Activated naive CD8-positive, alpha-beta T cell treated with anti-CD3 and anti-CD28 coated beads, Interleukin-2, amount 50 U/mL, for 16 hours (primary cell): Measurements from ENCODE around the gene SEMA3D.

Experiments used
- DNase-seq: peaks from one replicate; pipeline ENCODE4 v3.0.0-alpha.2; 2020; ENCODE audit warnings: low read depth, low spot score

The SEMA3D gene

DNA sequence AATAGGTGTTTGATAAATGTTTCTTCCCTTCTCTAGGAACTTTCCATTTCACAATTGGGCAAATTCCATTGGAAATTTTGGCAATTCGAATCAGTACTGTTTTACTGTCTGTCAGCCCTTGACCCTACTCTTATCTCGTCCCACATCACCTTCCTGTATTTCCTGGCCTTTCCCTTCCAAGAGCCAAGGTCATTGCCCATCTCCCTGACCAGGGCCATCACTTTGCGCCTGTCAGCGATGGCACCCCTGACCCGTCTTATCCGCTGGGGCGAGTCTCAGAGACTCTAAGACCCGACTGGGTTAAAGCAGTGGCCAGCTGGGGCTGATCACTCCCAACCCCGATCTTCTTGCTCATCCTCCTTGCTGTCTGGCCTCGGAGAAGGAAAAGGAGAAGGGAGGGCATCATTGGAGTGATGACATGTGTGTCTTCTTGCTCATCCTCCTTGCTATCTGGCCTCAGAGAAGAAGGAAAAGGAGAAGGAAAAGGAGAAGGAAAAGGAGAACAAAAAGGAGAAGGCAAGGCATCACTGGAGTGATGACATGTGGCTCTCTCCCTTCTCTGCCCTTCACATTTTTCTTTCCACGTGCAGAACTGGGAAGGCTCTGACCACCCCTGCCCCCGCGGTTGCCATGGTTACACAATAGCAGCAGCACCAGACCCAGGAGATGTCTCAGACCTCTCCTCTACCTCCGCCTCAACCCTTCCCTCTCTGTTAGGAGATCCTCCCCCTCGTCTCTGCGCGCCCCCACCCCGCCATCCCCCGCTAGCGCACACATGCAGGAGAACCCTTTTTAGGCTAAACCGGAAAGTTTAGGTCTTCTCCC is 2.0 kb downstream of the SEMA3D start:
- no peak for DNase-seq

DNA sequence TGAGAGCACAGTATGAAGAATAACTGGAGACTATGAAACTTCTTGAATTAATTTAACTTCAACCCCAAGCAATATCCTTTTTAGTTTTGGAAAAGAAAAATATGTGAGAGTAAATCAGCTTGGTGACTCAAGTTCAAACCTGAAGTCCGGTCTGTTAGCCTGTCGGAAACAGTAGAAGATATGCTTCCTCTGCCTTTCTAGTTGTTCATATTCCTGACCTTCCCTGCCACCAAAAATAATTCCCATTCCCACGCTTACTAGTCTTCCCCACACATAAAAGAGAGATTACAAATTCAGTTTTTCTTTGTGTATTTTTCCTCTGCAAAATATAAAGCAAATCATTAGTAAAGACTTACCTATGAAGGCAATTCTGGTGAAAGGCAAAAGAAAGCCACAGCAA is 3.6 kb downstream of the SEMA3D start:
- no peak for DNase-seq

DNA sequence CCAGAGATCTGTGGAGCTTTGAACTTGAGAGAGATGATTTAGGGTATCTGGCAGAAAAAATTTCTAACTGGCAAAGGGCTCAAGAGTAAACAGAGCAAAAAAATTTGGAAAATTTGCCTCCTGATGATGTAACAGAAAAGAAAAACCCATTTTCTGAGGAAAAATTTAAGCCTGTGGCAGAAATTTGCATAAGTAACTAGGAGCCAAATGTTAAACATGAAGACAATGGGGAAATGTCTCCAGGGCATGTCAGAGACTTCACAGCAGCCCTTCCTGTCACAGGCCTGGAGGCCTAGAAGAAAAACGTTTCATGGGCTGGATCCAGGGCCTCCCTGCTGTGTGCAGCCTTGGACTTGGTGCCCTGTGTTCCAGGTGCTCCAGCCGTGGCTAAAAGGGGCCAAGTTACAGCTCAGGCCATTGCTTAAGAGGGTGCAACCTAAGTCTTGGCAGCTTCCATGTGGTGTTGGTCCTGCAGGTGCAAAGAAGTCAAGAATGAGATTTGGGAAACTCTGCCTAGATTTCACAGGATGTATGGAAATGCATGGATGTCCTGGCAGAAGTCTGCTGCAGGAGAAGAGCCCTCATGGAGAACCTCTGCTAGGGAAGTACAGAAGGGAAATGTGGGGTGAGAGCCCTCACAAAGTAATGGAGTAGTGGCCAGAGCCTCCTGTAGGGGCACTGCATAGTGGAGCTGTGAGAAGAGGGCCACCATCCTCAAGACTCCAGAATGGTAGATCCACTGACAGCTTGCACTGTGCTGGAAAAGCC is 8.1 kb downstream of the SEMA3D start:
- no peak for DNase-seq

DNA sequence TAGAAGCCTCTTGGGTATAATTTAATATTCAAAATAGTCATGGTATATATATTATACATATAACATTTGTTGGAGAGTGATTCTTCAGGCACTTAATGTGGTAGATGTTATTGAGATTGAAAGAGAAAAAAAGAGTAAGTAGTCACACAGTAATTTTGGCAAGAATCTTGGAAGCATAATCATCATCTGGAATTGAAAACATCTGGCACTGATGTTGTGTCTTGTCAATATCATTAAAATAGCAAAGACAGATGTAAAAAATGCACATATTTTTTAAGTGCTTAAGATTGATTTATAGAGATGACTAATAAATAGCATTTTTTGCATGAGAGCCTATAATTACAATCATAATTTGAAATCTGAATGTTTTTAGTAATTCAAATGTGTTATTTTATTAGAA is 9.5 kb downstream of the SEMA3D start:
- DNase-seq, result no peak

DNA sequence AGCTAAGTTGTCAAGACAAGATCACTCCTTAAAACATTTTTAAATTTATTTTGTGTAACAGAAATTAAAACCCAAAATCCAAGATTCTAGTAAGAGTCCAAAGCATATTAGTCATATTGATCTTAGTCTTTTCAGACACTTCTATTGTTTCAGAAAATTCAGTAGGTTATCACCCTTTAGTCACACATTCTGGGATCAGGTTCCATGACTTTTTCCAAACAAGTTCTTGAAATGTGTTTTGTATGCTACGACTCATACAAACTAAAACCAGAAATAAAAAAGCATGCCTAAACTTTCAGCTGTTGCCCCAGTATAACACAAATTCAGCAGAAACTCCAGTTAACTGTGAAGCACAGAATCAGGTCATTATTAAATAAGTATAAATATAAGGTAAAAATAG is 10.7 kb downstream of the SEMA3D start:
- no peak for DNase-seq

DNA sequence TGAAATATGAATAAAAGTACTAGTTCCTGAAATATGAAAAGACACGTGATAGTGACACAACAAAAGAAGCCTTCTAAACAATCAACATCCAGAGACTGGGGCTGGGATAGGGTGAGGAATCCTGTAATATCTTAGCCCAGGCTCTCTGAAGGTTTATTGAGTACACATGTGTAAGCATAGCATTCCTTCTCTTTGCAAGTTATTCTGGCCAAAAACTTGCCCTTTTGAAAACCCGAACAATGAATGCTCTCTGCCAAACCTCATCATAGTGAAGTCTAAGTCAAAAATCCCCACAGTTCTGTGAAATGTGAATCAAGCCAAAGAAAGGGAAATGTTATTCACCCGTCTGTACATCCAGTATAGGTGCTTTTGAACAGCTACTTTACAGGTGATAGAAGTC is 11.6 kb downstream of the SEMA3D start:
- no peak for DNase-seq

DNA sequence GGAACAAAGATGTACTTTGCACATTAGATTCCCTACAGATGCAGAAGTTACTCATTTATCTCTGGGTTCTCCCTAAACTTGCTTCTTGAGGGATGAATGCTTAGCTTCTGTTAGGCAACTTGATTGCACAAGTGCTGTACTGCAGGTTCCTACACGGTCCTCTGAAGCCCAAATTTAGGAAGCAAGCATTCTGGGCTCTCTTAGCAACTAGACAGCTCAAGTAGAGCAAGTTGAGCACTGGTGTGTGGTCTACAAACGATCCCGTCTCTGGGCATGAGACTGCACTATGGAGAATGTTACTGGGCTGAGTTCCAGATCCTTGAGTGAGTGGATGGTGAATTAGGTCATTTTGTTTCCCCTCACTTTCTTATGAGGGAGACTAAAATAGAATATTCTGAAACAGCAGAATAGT is 14.3 kb downstream of the SEMA3D start:
- no peak for DNase-seq

DNA sequence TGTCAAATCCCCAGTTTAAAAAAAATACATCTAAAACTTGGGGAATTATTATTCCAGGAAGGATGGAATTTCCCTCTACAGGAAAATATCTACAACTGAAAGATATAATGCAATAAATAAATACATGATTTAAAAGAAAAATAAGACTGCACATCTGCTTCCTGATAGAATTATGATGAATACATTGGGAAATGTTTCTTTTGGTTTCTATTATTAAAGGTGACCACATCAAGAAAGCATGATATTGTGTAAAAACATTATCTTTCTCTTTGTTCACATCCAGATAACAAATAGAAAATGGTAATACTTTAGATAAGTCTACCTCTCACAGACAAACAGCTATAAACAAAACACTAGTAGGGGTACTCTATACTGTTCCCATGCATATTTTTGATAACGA is 19.2 kb downstream of the SEMA3D start:
- no peak for DNase-seq

DNA sequence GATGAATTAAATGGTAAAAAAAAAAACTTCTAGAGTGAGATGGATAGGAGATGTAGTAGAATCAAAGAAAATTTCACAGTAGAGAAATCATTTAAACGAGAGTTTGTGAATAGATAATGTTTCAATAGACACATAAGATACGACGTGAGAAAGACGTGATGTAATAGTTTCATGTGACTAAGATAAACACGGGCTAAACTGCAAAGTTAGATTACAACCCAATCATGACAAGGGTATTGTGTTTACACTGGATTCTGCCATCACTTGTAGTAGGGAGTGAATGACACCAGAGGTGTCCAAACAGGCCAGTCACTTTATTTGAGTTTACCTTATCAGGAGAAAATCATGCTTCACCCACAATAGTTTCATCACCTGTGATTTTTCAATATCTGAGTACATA is 21.6 kb downstream of the SEMA3D start:
- no peak for DNase-seq

DNA sequence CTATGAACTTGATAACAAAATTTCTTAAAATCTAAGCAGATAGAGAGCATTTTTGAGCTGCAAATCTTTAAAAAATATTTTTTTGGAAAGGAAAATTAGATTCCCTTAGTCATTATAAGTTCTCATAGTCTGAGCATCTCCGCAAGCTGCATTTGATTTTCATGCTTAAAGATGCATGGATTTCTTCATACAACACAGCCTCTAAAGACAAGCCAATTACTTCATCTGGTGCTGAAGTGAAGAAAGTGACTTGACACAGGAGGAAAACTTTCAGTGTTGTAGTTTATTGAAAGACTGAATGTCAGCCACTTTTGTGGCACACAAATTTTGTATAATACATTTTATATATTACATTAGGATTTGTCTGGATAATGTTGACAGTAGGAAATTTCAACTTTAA is 22.5 kb downstream of the SEMA3D start:
- no peak for DNase-seq

DNA sequence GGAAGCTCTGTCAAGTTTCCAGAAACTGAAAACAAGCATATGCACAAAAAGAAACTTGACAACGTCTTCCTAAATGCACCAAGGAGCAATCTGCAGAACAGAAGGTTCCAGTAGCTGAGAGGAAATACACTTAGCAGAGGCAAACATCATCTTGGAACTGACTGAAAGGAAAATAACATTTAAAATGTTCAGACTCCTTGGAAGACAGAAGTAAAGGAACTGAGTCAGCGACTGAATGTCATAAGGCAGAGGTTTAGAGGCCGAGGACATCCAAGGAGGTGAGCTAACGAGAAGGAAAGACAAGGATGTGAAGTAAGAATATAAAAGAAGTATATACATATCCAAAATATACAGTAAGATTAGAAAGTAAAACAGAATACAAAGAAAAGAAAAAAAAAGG is 24.1 kb downstream of the SEMA3D start:
- no peak for DNase-seq

DNA sequence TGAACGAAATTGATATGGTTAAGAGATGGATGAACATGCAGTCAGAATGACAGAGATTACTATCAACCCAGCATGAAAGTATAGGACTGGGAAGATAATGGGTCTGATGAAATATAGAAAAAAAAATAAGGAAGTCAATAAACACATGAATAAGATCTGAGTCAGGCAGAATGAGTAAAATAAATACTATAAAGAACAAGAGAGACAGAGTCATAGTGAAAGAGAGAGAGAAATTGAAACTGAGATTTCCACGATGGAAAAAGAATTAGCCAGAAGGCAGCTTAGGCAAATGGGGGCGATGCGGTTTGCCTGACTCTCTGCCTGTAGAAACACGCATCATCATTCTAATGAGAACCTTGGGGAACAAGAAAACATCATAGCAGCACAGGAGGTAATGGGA is 26.6 kb downstream of the SEMA3D start:
- DNase-seq, result no peak

DNA sequence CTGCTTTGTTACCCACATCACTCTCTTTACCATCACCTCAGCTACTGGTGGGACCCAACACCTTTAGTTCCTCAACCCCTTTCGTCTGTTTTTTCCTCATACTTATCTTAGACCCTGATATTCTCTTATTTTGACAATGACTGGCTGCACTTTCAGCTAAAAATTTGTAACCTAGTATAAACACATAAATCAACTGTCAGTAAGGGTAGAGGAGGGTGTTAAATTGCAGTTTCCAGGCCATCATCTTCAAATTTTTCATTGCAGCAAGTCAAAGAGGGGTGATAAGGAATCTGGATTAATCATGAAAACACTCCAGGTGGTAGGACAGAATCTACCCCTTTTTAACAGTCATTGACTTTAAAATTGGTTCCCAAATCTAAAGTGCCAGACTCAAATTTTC is 27.9 kb downstream of the SEMA3D start:
- no peak for DNase-seq

DNA sequence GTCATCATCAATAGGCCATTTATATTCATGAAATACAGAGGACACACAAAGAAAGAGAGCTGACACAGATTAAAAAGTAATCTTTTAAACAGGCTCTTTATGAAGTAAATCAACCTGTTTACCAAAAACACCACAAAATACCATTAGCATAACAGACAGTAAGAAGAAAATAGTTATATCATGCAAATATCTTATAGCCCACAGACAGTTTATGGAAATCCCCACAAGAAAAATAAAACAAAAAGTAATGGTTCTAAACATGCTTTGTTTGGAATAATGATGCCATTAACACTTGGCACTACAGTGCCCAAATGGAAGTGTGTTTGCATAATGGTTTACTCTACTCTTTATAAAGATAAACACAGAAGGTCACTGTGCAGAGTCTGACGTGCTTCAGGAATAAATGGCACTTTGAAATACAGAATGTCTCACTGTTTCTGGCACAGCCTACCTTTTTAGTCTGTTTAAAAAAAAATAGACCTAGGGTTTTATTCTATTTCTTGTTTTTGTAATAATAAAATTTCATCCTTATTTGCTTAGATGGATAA is 30.1 kb downstream of the SEMA3D start:
- DNase-seq, result no peak

DNA sequence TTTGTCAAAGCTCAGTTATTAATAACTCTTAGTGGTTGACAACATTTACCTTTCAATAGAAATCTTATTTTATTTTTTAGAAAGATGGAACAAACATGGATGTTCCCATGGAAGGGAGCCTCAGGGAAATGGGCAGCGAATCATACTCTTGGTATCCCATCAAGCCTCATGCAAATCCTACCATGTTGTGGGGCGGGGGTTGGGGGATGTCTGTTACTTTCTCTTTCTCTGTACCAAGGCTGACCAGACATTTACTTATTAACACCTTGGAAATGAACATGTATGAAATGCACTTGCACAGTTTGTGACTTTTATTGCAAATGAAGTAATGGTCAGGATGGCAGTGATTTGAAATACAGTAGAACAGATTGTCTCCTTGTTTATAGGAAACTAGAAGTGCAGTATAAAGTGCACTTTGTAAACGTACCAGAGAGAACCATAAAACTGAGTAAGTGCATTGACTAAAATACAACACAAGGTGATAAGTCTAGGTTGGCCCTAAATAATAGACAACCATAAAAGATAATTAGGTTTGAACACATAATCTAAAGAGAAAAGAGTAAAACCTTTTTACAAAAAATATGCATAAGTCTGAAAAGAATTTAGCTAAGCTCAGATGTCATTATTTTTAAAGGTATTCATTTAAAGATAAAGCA is 32.4 kb downstream of the SEMA3D start:
- no peak for DNase-seq

DNA sequence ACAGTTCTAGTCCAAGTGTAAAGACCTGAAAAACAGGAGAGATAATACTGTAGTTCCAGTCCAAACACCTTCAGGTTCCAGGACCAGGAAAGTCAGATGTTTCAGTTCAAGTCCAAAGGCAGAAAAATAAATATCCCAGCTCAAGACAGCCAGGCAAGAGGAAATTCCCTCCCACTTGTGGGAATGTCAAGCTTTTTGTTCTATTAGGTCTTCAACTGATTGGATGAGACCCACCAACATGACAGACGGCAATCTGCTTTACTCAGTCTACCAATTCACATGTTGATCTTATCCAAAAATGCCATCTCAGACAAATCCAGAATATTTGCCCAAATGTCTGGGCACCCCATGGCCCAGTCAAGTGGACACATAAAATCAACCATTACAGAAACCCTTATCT is 33.1 kb downstream of the SEMA3D start:
- no peak for DNase-seq

DNA sequence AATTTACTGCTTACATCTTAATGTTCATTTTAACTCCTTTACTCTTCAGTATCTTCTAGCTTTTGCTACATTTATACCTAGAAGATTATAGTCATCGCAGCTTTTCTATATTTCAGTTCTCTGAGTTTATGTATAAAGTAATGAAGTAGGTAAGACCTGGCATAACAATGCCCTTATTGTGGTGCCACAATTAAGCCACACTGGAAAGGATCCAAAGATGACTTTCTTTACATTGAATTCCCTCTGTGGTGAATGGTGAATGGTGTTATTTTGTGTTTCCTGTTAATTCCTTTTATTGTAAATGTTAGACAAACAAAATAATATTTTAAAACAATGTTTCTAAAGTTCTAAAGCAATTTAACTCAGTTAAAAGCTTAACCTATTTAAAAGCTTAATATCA is 36.2 kb downstream of the SEMA3D start:
- DNase-seq, result no peak

DNA sequence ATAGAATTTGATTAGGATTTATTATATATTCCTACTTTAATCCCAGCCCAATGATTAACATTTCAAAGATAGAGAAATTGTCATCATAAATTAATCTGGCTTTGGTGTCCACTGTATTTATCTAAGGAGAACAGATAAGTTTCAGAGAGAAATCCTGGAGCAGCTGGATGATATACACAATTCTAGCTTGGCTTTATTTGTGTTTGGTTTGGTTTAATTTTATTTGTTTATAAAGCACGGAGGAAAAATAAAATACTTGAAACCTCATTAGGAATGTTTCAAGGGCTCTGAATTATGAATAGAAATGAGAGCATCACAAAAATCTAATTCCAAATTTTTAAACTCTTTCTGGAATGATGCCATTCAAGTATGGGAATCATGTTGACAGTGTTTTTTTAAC is 42.1 kb downstream of the SEMA3D start:
- DNase-seq, result no peak

DNA sequence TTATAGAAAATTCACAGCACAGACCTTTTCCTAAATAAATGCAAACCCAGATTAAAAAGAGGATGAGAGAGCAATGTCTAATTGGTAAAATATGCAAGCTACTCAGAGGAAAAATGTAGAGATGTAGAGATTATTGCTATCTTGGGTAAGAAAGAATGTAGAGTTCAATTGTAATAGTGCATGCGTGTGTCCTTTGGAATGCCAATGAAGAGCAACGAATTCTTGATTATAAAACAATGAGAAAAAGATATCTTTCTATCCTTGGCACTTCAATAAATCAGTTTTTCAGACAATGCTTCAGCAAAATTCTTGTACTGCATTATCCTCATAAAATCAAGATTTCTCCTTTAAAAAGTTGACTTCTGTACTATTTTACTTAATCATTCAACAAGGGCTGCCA is 50.9 kb downstream of the SEMA3D start:
- DNase-seq, result no peak

DNA sequence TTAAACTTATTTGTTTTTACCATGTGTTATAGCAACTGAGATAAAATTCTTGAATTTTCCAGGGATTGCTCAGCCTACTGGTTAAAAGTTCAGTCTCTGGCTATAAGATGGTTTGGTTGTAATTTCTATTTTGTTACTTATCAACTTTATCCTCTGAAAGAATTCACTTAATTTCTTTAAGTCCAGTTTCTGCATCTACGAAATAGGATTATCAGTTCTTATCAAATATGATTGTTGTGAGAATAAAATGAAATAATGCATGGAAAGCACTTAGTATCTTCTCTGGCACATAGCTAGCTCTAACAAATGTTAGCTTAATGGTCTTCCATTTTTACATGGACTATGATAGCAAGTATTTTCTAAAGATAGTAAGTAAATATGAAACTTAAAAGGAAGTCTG is 53.3 kb downstream of the SEMA3D start:
- DNase-seq, result no peak

DNA sequence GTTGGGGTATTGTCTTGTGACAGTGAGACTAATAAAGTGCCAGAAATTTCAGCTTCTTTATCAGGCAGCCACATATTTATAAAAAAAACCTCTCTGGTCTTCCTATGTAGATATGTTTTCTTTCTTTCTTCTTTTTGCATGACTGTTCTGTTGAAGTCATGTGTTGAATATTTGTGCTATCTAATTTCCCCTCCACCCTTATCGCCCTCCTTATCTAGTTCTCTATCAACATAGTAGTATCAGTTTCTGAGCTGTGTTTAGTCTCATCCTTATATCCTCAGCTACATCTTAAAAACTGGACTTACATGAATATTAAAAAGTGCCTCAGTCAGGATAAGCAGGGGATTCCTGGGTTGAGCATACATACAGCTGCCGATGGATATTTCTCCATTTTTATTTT is 53.9 kb downstream of the SEMA3D start:
- DNase-seq, result no peak

DNA sequence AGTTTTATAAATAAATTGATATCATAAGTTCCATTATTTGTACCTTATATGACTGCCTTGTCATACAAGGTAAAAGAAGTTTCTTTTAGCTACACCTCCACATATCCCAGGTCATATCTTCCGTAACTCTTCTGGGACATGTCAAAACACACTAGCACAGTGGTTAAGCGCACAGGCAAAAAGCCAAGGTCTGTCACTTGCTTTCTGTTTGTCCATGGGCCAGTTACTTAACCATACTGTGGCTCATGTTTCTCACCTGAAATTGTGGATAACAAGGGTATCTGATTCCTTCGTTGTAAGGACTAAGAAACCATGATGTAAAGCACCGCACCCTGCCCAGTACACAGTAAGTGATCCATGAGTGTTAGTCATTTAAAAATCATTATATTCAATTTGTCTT is 56.2 kb downstream of the SEMA3D start:
- DNase-seq, result no peak
